ENCODE measurements around the gene TRA2A.

Gene TRA2A

DNA sequence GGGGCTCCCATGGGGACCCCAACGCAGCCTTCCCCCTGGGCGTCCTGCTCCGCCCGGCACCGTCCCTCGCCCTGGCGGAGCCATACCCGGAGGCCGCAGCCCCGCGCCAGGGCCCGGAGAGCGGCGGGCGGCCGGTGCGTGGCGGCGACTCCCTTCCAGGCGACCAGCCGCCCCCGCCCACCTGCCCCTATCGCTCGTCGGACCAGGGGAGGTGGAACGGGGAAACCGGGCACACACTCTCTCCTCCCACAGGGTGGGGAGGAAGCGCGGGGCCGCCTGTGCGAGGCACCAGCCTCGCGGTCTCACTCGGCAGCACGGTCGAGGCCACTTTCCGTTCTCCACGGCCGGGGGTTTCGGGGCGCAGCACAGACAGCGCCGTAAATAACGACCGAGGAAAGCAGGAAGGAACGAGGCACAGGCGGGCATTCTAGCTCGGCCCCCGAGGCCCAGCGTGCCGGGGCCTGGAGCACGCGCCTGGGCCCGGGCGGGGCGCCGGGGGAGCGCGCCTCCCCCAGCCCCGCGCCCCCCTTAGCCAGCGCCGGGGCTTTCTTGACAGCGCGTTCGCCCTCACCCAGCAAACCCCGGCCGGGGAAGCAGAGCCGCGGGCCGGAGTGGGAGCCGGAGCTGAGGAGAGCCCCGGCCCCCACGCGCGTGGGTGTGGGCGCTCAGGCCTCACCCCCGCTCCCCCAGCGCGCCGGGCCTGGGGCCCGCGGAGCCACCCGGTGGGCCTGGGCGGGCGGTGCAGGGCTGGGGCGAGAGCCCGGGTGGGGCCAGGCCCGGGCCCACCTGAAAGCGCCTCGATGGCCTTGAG lies 62.4 kb downstream of the TRA2A start:
- no peak for DNase-seq

GRCh38 chr7:23468526-23469149 lies 63.1 kb downstream of the TRA2A start:
- no peak for DNase-seq

GRCh38 chr7:23467806-23468525 lies 63.8 kb downstream of the TRA2A start:
- DNase-seq = no peak

DNA sequence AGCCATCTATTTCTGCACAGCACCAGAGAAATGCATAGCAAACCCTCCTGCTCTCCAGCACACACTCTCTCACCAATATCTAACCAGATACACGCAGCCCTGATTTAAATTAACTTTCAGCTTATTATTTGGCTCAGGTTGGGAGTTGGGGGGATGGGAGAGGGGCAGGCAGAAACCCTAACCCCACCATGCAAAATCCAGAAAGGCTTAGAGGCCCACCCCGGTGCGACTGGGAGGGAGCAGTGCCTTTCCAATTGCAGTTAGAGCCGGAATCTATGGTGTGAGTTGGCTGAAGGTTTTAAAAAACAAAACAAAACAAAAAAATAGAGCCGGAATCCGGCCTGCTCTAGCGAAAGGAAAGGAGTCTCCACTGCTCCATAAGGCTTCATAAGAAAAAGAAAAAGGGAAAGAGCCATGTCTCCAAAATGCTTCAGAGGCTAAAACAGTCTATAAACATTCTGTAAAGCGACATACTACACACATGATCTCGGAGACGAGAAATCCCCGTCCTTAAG lies 64.4 kb downstream of the TRA2A start:
- DNase-seq = no peak

- DNase-seq = no peak
Measured at GRCh38 chr7:23462846-23463245, 68.9 kb downstream of the TRA2A start.

GRCh38 chr7:23458044-23458443 lies 73.7 kb downstream of the TRA2A start:
- DNase-seq = no peak

GRCh38 chr7:23456093-23456492 lies 75.7 kb downstream of the TRA2A start:
- no peak for DNase-seq

DNA sequence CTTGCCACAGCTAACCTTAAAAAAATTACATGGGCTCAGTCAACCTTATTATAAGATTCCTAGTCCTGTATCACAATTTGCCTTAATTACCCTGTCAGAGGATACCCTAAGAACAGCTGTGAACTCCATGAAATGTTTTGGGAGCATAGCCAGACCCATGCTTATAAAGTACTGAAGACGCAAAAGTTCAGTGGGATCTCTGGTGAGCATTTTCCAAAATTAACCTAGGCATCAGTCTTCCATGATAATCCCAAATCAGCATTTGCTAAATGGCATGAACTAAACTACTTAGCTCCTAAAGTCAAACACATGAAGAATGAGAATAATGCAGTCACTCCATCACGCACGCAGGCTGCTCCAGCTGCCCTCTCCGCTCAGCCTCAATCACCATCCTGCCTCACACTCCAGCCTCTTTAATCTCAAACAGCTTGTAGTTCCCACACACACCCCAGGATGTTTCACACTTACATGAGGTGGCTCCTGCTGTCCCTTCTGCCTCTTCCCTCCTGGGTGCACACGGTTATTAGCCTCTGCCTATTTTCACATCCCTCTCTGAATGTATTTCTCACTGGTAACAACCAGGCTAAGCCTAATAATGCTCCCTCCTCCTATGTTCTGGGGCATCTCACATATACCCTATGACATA lies 76.8 kb downstream of the TRA2A start:
- no peak for DNase-seq
